ENCODE measurements around the gene GPBP1. TPM values are rescaled to one million over a fixed set of nuclear protein-coding genes. Genes with fewer than 3 reads are reported as not detected.

The GPBP1 gene
- total and polyA plus RNA-seq, 2 experiments from 2014 or later, result 38.1 to 41.7 TPM

DNA sequence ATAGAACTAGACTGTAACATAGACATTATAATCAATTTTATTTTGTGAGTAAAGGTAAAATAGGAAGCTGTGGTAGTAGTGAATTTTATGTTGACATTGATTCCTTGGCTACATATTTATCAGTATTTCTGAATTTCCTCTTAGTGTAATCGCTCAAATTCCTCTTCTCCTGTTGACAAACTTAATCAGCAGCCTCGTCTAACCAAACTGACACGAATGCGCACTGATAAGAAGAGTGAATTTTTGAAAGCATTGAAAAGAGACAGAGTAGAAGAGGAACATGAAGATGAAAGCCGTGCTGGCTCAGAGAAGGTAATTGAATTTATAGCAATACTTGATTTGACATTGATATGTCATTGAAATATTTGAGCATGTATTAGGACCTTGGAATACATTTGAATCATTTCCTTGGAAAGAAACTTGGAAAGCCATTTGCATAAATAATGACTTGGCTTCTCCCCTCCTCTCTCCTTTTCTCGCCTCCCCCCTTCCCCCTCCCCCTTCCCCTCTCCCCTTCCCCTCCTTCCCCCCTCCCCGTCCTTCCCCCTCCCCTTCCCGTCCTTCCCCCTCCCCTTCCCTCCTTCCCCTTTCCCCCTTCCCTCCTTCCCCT lies 75.5 kb downstream of the GPBP1 start:
- DNase-seq, result no peak
- Histone ChIP-seq H3K9me3 (ENCODE audit: low read depth) (no peaks in the 10 kb centered on the region), H3K9ac (no peak overlapping the region), H3K27ac (no peak overlapping the region), H2AFZ (no peak overlapping the region), H3F3A (ENCODE audit: insufficient read depth) (peaks cover 9% of the 10 kb centered on the region), H3K4me2 (ENCODE audit: unreplicated experiment) (no peak overlapping the region), H3K9me2 (ENCODE audit: insufficient read depth) (no peaks in the 10 kb centered on the region), H3K79me2 (ENCODE audit: insufficient read depth) (peaks cover 16% of the 10 kb centered on the region), H3K4me1 (ENCODE audit: insufficient read depth) (no peaks in the 10 kb centered on the region), H3K27me3 (replicated peaks; ENCODE audit: insufficient read depth) (no peaks in the 10 kb centered on the region), H3K36me3 (ENCODE audit: low read depth) (peaks cover 51% of the 10 kb centered on the region), H4K20me1 (ENCODE audit: insufficient read depth) (no peaks in the 10 kb centered on the region), H3K4me3 (no peak overlapping the region)
- 89 to 90% methylated on average over 5 to 8 of the region's 8 CpGs for WGBS, 2 experiments (ENCODE audit: low coverage in 1 of 2, low lambda C conversion rate in 2 of 2, missing lambda C conversion rate in 2 of 2)
- TF ChIP-seq EZH2phosphoT487 (IDR thresholded peaks at IDR 0.05; ENCODE audit: insufficient read depth, low read depth) (no peak), EZH2 (IDR thresholded peaks at IDR 0.05; ENCODE audit: insufficient read depth, poor library complexity, severe bottlenecking) (no peak)
- in situ Hi-C loops (cut with MboI), result no loop called here

DNA sequence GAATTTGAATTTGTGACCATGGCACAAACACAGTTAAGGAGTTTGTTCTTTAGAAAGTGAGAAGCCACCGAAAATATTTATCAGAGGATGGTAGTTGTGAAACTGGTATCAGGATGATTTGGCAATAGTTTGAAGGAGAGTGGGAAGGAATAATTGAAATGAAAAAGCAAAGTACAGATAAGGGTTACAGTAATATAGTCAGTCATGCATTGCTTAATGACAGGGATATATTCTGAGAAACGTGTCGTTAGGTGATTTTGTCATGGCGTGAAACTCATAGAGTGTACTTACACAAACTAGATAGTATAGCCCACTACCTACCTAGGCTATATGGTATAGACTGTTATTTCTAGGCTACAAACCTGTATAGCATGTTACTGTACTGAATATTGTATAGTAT lies 84.2 kb downstream of the GPBP1 start:
- Histone ChIP-seq H3K36me3 (ENCODE audit: low read depth) (peaks cover 35% of the 10 kb centered on the region), H3K79me2 (ENCODE audit: insufficient read depth) (peaks cover 4% of the 10 kb centered on the region; the same call in 1 of the 2 replicates), H3K27ac (no peak overlapping the region), H3K4me3 (no peak overlapping the region), H3K9me3 (ENCODE audit: low read depth) (no peaks in the 10 kb centered on the region), H3K27me3 (replicated peaks; ENCODE audit: insufficient read depth) (no peaks in the 10 kb centered on the region), H4K20me1 (ENCODE audit: insufficient read depth) (no peaks in the 10 kb centered on the region), H3K9me2 (ENCODE audit: insufficient read depth) (no peaks in the 10 kb centered on the region), H3K9ac (no peak overlapping the region), H3K4me2 (ENCODE audit: unreplicated experiment) (no peak overlapping the region), H3K4me1 (ENCODE audit: insufficient read depth) (no peaks in the 10 kb centered on the region), H3F3A (ENCODE audit: insufficient read depth) (no peaks in the 10 kb centered on the region), H2AFZ (no peak overlapping the region)
- DNase-seq, result no peak
- in situ Hi-C loops (cut with MboI), result no loop called here
- WGBS, 2 experiments (ENCODE audit: low coverage in 1 of 2, low lambda C conversion rate in 2 of 2, missing lambda C conversion rate in 2 of 2), result 86 to 91% methylated on average over 4 of the region's 4 CpGs
- TF ChIP-seq EZH2 (IDR thresholded peaks at IDR 0.05; ENCODE audit: insufficient read depth, poor library complexity, severe bottlenecking) (no peak), EZH2phosphoT487 (IDR thresholded peaks at IDR 0.05; ENCODE audit: insufficient read depth, low read depth) (no peak)

- no peaks in the 10 kb centered on the region for H3K9me2 ChIP-seq (ENCODE audit: insufficient read depth)
- no peaks in the 10 kb centered on the region for H3K9me3 ChIP-seq (ENCODE audit: low read depth)
- H3K27ac ChIP-seq, result no peak overlapping the region
- peaks cover 4% of the 10 kb centered on the region; the same call in 1 of the 2 replicates for H3K79me2 ChIP-seq (ENCODE audit: insufficient read depth)
- no peak overlapping the region for H3K4me3 ChIP-seq
- in situ Hi-C loops (cut with MboI), result no loop called here
- no peaks in the 10 kb centered on the region for H3K4me1 ChIP-seq (ENCODE audit: insufficient read depth)
- H3K27me3 ChIP-seq (replicated peaks; ENCODE audit: insufficient read depth), result no peaks in the 10 kb centered on the region
- peaks cover 40% of the 10 kb centered on the region for H3K36me3 ChIP-seq (ENCODE audit: low read depth)
- no peak overlapping the region for H3K9ac ChIP-seq
- H3K4me2 ChIP-seq (ENCODE audit: unreplicated experiment), result no peak overlapping the region
- no peak for TF ChIP-seq EZH2phosphoT487 (IDR thresholded peaks at IDR 0.05; ENCODE audit: insufficient read depth, low read depth)
- no peak for TF ChIP-seq EZH2 (IDR thresholded peaks at IDR 0.05; ENCODE audit: insufficient read depth, poor library complexity, severe bottlenecking)
- 89 to 98% methylated on average over 1 of the region's 1 CpG for WGBS, 2 experiments (ENCODE audit: low coverage in 1 of 2, low lambda C conversion rate in 2 of 2, missing lambda C conversion rate in 2 of 2)
- no peaks in the 10 kb centered on the region for H4K20me1 ChIP-seq (ENCODE audit: insufficient read depth)
- no peak for DNase-seq
- H2AFZ ChIP-seq, result no peak overlapping the region
- no peaks in the 10 kb centered on the region for H3F3A ChIP-seq (ENCODE audit: insufficient read depth)
These were observed 85.1 kb downstream of the GPBP1 start for GRCh38 chr5:57258943-57259342.

- Histone ChIP-seq H3K27ac (no peak overlapping the region), H3K4me3 (no peak overlapping the region), H4K20me1 (ENCODE audit: insufficient read depth) (no peaks in the 10 kb centered on the region), H3F3A (ENCODE audit: insufficient read depth) (no peaks in the 10 kb centered on the region), H2AFZ (no peak overlapping the region), H3K9ac (no peak overlapping the region), H3K4me2 (ENCODE audit: unreplicated experiment) (no peak overlapping the region), H3K36me3 (ENCODE audit: low read depth) (peaks cover 40% of the 10 kb centered on the region), H3K9me2 (ENCODE audit: insufficient read depth) (no peaks in the 10 kb centered on the region), H3K4me1 (ENCODE audit: insufficient read depth) (no peaks in the 10 kb centered on the region), H3K79me2 (ENCODE audit: insufficient read depth) (peaks cover 4% of the 10 kb centered on the region; the same call in 1 of the 2 replicates), H3K9me3 (ENCODE audit: low read depth) (no peaks in the 10 kb centered on the region), H3K27me3 (replicated peaks; ENCODE audit: insufficient read depth) (no peaks in the 10 kb centered on the region)
- DNase-seq, result no peak
- no peak for TF ChIP-seq EZH2 (IDR thresholded peaks at IDR 0.05; ENCODE audit: insufficient read depth, poor library complexity, severe bottlenecking)
- no peak for TF ChIP-seq EZH2phosphoT487 (IDR thresholded peaks at IDR 0.05; ENCODE audit: insufficient read depth, low read depth)
- in situ Hi-C loops (cut with MboI), result no loop called here
These were observed 85.8 kb downstream of the GPBP1 start for GRCh38 chr5:57259704-57260103.

All from GM23248 (cell line).